HG02973 (cell line): ENCODE measurements around the gene GRIK4.

Source experiments
- ATAC-seq: cut with Tn5 transposase; IDR thresholded peaks from one replicate; pipeline ENCODE4 v1.9.1; 2021; ENCODE audit warnings: moderate library complexity; ENCODE audit not compliant: unreplicated experiment

The GRIK4 gene

GRCh38 chr11:120929664-120930154, 418.2 kb downstream of the GRIK4 start:
- ATAC-seq, result no peak

GRCh38 chr11:120931057-120931779, 419.7 kb downstream of the GRIK4 start:
- ATAC-seq, result no peak

- ATAC-seq, result no peak
Measured at GRCh38 chr11:120932305-120932915, 420.9 kb downstream of the GRIK4 start.

GRCh38 chr11:120936356-120936755, 424.8 kb downstream of the GRIK4 start:
- ATAC-seq, result no peak

- no peak for ATAC-seq
Measured at GRCh38 chr11:120937501-120937900, 426.0 kb downstream of the GRIK4 start.

GRCh38 chr11:120938260-120938659, 426.7 kb downstream of the GRIK4 start:
- ATAC-seq, result no peak

GRCh38 chr11:120940160-120940848, 428.8 kb downstream of the GRIK4 start:
- ATAC-seq, result no peak

- no peak for ATAC-seq
Measured at GRCh38 chr11:120941000-120941399, 429.5 kb downstream of the GRIK4 start.

GRCh38 chr11:120942701-120943100, 431.2 kb downstream of the GRIK4 start:
- ATAC-seq, result no peak

GRCh38 chr11:120945042-120945441, 433.5 kb downstream of the GRIK4 start:
- no peak for ATAC-seq

GRCh38 chr11:120950880-120951279, 439.3 kb downstream of the GRIK4 start:
- no peak for ATAC-seq

GRCh38 chr11:120952461-120953434, 441.2 kb downstream of the GRIK4 start:
- ATAC-seq, result no peak

GRCh38 chr11:120954381-120954780, 442.8 kb downstream of the GRIK4 start:
- no peak for ATAC-seq

GRCh38 chr11:120956710-120957495, 445.4 kb downstream of the GRIK4 start:
- ATAC-seq, result no peak

- ATAC-seq, result no peak
Measured at GRCh38 chr11:120958185-120958584, 446.6 kb downstream of the GRIK4 start.

GRCh38 chr11:120959189-120959588, 447.6 kb downstream of the GRIK4 start:
- no peak for ATAC-seq

GRCh38 chr11:120964857-120965256, 453.3 kb downstream of the GRIK4 start:
- ATAC-seq, result no peak

- ATAC-seq, result no peak
Measured at GRCh38 chr11:120966840-120967239, 455.3 kb downstream of the GRIK4 start.

- no peak for ATAC-seq
Measured at GRCh38 chr11:120969993-120970392, 458.4 kb downstream of the GRIK4 start.

GRCh38 chr11:120971825-120972224, 460.3 kb downstream of the GRIK4 start:
- ATAC-seq, result no peak
